Transverse colon (tissue), 3 donors: Measurements from ENCODE around the gene EML4.

Experiments used
- EP300 ChIP-seq: sonication (generic); formaldehyde crosslinking; IDR thresholded peaks from one replicate; pipeline ENCODE4 v1.6.1; 2017; ENCODE audit warnings: antibody characterized with exemption, low read depth
- TF ChIP-seq, protein P1 (sequence below), 5 experiments: fragments of 200-600 bp in 3 of 5; fragments of 450-650 bp in 2 of 5; sonication (generic) in 3 of 5; IDR thresholded peaks; 1 replicate in 2 of 5; 2 replicates in 3 of 5; pipeline ENCODE4 v1.5.1; 2016 to 2017; ENCODE audit warnings: antibody characterized with exemption in 5 of 5, inconsistent platforms in 3 of 5, mild to moderate bottlenecking in 2 of 5, moderate library complexity in 1 of 5

DNA sequence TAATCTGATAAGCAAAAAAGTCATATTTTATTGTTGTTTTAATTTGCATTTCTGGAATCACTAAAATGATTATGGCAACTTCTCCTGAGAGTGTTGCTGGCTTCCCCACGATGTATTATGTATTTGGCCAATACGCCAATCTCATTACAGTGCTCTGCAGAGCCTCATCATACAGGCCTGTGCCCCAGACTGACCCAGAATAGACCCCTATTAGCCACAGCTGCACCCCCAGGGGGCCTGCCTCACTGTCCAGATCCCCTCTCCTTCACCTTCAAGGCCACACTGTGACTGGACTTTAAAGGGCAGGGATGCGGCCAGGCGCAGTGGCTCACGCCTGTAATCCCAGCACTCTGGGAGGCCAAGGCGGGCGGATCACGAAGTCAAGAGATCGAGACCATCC is 209.3 kb downstream of the EML4 start:
- TF ChIP-seq, protein P1, sequence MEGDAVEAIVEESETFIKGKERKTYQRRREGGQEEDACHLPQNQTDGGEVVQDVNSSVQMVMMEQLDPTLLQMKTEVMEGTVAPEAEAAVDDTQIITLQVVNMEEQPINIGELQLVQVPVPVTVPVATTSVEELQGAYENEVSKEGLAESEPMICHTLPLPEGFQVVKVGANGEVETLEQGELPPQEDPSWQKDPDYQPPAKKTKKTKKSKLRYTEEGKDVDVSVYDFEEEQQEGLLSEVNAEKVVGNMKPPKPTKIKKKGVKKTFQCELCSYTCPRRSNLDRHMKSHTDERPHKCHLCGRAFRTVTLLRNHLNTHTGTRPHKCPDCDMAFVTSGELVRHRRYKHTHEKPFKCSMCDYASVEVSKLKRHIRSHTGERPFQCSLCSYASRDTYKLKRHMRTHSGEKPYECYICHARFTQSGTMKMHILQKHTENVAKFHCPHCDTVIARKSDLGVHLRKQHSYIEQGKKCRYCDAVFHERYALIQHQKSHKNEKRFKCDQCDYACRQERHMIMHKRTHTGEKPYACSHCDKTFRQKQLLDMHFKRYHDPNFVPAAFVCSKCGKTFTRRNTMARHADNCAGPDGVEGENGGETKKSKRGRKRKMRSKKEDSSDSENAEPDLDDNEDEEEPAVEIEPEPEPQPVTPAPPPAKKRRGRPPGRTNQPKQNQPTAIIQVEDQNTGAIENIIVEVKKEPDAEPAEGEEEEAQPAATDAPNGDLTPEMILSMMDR (IDR thresholded peaks at IDR 0.05): no peak
- TF ChIP-seq EP300: no peak
